CD14-positive monocyte (primary cell): ENCODE data around the gene AGAP1. TPM values are rescaled to one million over a fixed set of nuclear protein-coding genes. Genes with fewer than 3 reads are reported as not detected.

Experiments used
- DNase-seq, 3 donors: peaks; one replicate each; pipeline ENCODE4 v3.0.0-alpha.2; 2011 to 2022
- H2AFZ ChIP-seq: 2 replicates; pipeline ENCODE4 v1.6.0; 2012; ENCODE audit warnings: mild to moderate bottlenecking, low read depth, low read length, inconsistent platforms; ENCODE audit not compliant: insufficient read depth, poor library complexity, severe bottlenecking
- H3K27ac ChIP-seq, 2 donors: 1 replicate in 1 of 2; 2 replicates in 1 of 2; pipeline ENCODE4 v1.5.1; 2012 to 2013; ENCODE audit warnings: low read length in 2 of 2, control low read depth in 1 of 2, inconsistent platforms in 1 of 2, low read depth in 1 of 2, mild to moderate bottlenecking in 1 of 2
- H3K27me3 ChIP-seq, 2 donors: one replicate each; pipeline versions ENCODE4 v1.6.0 to v1.6.1; 2011 to 2013; ENCODE audit warnings: low read length in 2 of 2; ENCODE audit not compliant: control insufficient read depth in 2 of 2, insufficient read depth in 2 of 2
- H3K36me3 ChIP-seq, 2 donors: replicated peaks in 1 of 2; 1 replicate in 1 of 2; 2 replicates in 1 of 2; pipeline versions ENCODE4 v1.5.1 to v1.6.1; 2012 to 2013; ENCODE audit warnings: low read length in 2 of 2, control low read depth in 1 of 2, inconsistent platforms in 1 of 2, mild to moderate bottlenecking in 1 of 2; ENCODE audit not compliant: insufficient read depth in 2 of 2, control insufficient read depth in 1 of 2
- H3K4me1 ChIP-seq, 2 donors: 1 replicate in 1 of 2; 2 replicates in 1 of 2; pipeline versions ENCODE4 v1.5.1 to v1.6.1; 2012 to 2013; ENCODE audit warnings: low read length in 2 of 2, control low read depth in 1 of 2, inconsistent platforms in 1 of 2, mild to moderate bottlenecking in 1 of 2, moderate library complexity in 1 of 2; ENCODE audit not compliant: insufficient read depth in 2 of 2, control insufficient read depth in 1 of 2
- H3K4me2 ChIP-seq: replicated peaks from 2 replicates; pipeline ENCODE3; 2012; ENCODE audit warnings: low read length, moderate library complexity, mild to moderate bottlenecking; ENCODE audit not compliant: poor library complexity, severe bottlenecking; ENCODE audit errors: extremely low read depth
- H3K4me3 ChIP-seq, 3 experiments: fragments of 200-600 bp in 1 of 3; sonication (generic) in 1 of 3; replicated peaks in 1 of 3; 1 replicate in 2 of 3; 2 replicates in 1 of 3; pipeline ENCODE4 v1.5.1; 2011 to 2013; ENCODE audit warnings: low read length in 3 of 3, mild to moderate bottlenecking in 3 of 3, control low read depth in 2 of 3, low read depth in 2 of 3, inconsistent platforms in 1 of 3, moderate library complexity in 1 of 3
- H3K79me2 ChIP-seq: 2 replicates; pipeline ENCODE4 v1.6.0; 2012; ENCODE audit warnings: mild to moderate bottlenecking, control low read depth, inconsistent platforms, low read length, moderate library complexity; ENCODE audit not compliant: insufficient read depth
- H3K9ac ChIP-seq: 2 replicates; pipeline ENCODE4 v1.6.0; 2017; ENCODE audit warnings: low read length, mild to moderate bottlenecking; ENCODE audit not compliant: insufficient read depth, poor library complexity, severe bottlenecking
- H3K9me3 ChIP-seq, 2 donors: replicated peaks in 1 of 2; 1 replicate in 1 of 2; 2 replicates in 1 of 2; pipeline versions ENCODE4 v1.5.1 to v1.6.1; 2012 to 2013; ENCODE audit warnings: low read length in 2 of 2, control low read depth in 1 of 2; ENCODE audit not compliant: control insufficient read depth in 1 of 2, insufficient read depth in 1 of 2
- H4K20me1 ChIP-seq: 2 replicates; pipeline ENCODE4 v1.6.0; 2012; ENCODE audit warnings: mild to moderate bottlenecking, low read length, control low read depth, moderate library complexity; ENCODE audit not compliant: insufficient read depth
- H3K27ac Mint-ChIP-seq, 7 donors: one replicate each; pipeline ENCODE4 v1.8.0; 2020; ENCODE audit warnings: mild to moderate bottlenecking in 7 of 7, mixed read lengths in 7 of 7, moderate library complexity in 6 of 7, inconsistent platforms in 2 of 7
- H3K27me3 Mint-ChIP-seq, 3 donors: one replicate each; pipeline ENCODE4 v1.8.0; 2021 to 2022; ENCODE audit warnings: low read depth in 3 of 3, mild to moderate bottlenecking in 3 of 3, mixed read lengths in 3 of 3, moderate library complexity in 3 of 3, inconsistent platforms in 1 of 3
- H3K36me3 Mint-ChIP-seq, 2 donors: one replicate each; pipeline ENCODE4 v1.8.0; 2020; ENCODE audit warnings: mixed read lengths in 2 of 2, inconsistent platforms in 1 of 2, mild to moderate bottlenecking in 1 of 2
- H3K4me1 Mint-ChIP-seq: one replicate; pipeline ENCODE4 v1.8.0; 2020; ENCODE audit warnings: mild to moderate bottlenecking, mixed read lengths
- H3K4me3 Mint-ChIP-seq, 2 donors: one replicate each; pipeline ENCODE4 v1.8.0; 2020; ENCODE audit warnings: mild to moderate bottlenecking in 2 of 2, mixed read lengths in 2 of 2, moderate library complexity in 1 of 2
- H3K9me3 Mint-ChIP-seq, 7 donors: one replicate each; pipeline ENCODE4 v1.8.0; 2020 to 2022; ENCODE audit warnings: mixed read lengths in 7 of 7, mild to moderate bottlenecking in 6 of 7, moderate library complexity in 6 of 7, inconsistent platforms in 2 of 7
- CTCF ChIP-seq: fragments of 200-600 bp; IDR thresholded peaks from one replicate; pipeline ENCODE4 v1.8.0; 2022; ENCODE audit warnings: antibody characterized with exemption, mild to moderate bottlenecking
- WGBS: methylation state at CpG from one replicate; pipeline ENCODE4 v1.1.5; 2013; ENCODE audit warnings: missing lambda C conversion rate; ENCODE audit not compliant: insufficient coverage; 5-methylcytosine and 5-hydroxymethylcytosine counted together
- intact Hi-C, 2 donors: fragments of 100-400 bp; cut with micrococcal nuclease; formaldehyde crosslinking; loops; one replicate each; pipeline versions ENCODE4 v1.15.0 to v1.15.1; 2023
- polyA plus RNA-seq, 3 donors: library from polyadenylated mRNA; depleted of rRNA in 1 of 3; unstranded in 2 of 3; stranded (reverse) in 1 of 3; fragments of 300-500 nt in 2 of 3; fragments of >200 nt in 1 of 3; fragmentation: Illumina TruSeq in 2 of 3; gene quantifications; 1 replicate in 2 of 3; 2 replicates in 1 of 3; pipeline ENCODE4 v1.2.3, GENCODE V29; 2012 to 2021

Gene AGAP1
- polyA plus RNA-seq, 3 donors = 0.12 TPM; not detected in 2

- H3K4me2 ChIP-seq = no peak overlapping the region
- Mint-ChIP-seq H3K4me3 (no peak overlapping the region), H3K4me1 (no peaks in the 10 kb centered on the region), H3K27ac (no peak overlapping the region), H3K27me3 (peaks cover 0 to 2% (median 1%) of the 10 kb centered on the region in 3 donors), H3K36me3 (no peaks in the 10 kb centered on the region), H3K9me3 (peaks cover 0 to 14% (median 5%) of the 10 kb centered on the region in 7 donors)
- H3K27ac ChIP-seq = no peak overlapping the region
- TF ChIP-seq CTCF = no peak
- intact Hi-C loops = no loop called here
- H2AFZ ChIP-seq = no peak overlapping the region
- 83% methylated on average over 1 of the region's 3 CpGs for WGBS
- no peak overlapping the region for H3K9ac ChIP-seq
- H4K20me1 ChIP-seq = no peaks in the 10 kb centered on the region
- no peak for DNase-seq
- H3K79me2 ChIP-seq = no peaks in the 10 kb centered on the region
- no peaks in the 10 kb centered on the region for H3K4me1 ChIP-seq
- H3K9me3 ChIP-seq = peaks cover 5 to 15% of the 10 kb centered on the region in 2 donors
- H3K36me3 ChIP-seq = no peaks in the 10 kb centered on the region
- H3K4me3 ChIP-seq = no peak overlapping the region
- no peaks in the 10 kb centered on the region for H3K27me3 ChIP-seq
These were observed 496.5 kb downstream of the AGAP1 start for GRCh38 chr2:235990344-235990743.

GRCh38 chr2:235992024-235992423, 498.2 kb downstream of the AGAP1 start:
- no peak overlapping the region for H3K27ac ChIP-seq
- no peak for DNase-seq
- H3K36me3 ChIP-seq = no peaks in the 10 kb centered on the region
- no peak overlapping the region for H3K9ac ChIP-seq
- no peaks in the 10 kb centered on the region for H3K79me2 ChIP-seq
- H3K4me3 Mint-ChIP-seq = no peak overlapping the region
- H3K4me3 ChIP-seq = no peak overlapping the region
- H3K4me1 ChIP-seq = no peaks in the 10 kb centered on the region
- H3K36me3 Mint-ChIP-seq = no peaks in the 10 kb centered on the region
- H3K27me3 ChIP-seq = no peaks in the 10 kb centered on the region
- WGBS = 97% methylated on average over 15 of the region's 20 CpGs
- no peak overlapping the region for H3K4me2 ChIP-seq
- no peaks in the 10 kb centered on the region for H4K20me1 ChIP-seq
- no peaks in the 10 kb centered on the region for H3K4me1 Mint-ChIP-seq
- TF ChIP-seq CTCF = no peak
- H3K9me3 ChIP-seq = peaks cover 5 to 15% of the 10 kb centered on the region in 2 donors
- H2AFZ ChIP-seq = no peak overlapping the region
- H3K27ac Mint-ChIP-seq = peak overlapping the region in 1 of 7 donors; percentile 13
- H3K9me3 Mint-ChIP-seq = peaks cover 0 to 14% (median 6%) of the 10 kb centered on the region in 7 donors
- intact Hi-C loops = no loop called here
- peaks cover 0 to 2% (median 1%) of the 10 kb centered on the region in 3 donors for H3K27me3 Mint-ChIP-seq
